ENCODE measurements around the gene TAOK1. TPM values are rescaled to one million over a fixed set of nuclear protein-coding genes. Genes with fewer than 3 reads are reported as not detected.

Gene TAOK1
- polyA plus RNA-seq, 12 donors, result 31.2 to 40.7 (median 35.1) TPM; not detected in 1

DNA sequence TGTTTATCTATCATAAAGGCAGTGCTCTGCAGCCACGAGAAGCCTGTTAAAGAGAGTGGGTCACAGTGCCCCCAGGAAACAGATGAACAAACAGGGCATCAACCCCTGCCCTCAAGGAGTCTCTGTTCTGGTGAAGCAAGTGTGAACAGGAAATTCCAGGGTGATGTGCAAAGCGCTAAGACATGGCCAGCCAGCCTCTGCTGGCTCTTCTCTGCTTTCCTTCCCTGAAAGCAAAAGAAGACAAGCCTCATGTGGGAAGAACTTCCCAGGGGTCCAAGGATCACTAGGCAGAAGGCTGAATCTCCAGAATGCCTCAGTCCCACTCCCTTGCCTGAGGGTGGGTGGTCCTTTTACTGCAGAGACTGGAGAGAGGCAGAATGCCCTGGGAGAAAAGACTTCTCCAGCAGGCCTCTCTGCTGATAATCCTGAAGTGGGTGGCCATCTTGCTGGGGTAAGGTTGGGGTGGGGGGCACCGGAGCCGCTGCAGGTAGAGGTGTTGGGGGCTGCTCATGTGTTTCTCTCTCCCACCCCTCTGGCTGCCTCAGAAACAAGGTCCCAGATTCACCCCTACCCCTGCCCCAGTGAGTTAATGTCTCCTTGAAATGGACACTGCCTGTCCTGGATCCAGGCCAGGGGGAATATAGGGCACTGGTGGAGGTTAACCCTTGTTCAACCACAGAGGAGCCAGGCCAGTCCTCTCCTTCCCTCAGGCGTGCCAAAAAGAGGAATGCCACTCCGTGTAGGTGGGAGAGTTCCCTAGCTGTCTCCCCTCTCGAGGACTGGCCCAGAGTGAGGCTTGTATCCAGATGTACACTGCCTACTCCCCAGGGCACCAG, 205.2 kb downstream of the TAOK1 start:
- no peak for DNase-seq

DNA sequence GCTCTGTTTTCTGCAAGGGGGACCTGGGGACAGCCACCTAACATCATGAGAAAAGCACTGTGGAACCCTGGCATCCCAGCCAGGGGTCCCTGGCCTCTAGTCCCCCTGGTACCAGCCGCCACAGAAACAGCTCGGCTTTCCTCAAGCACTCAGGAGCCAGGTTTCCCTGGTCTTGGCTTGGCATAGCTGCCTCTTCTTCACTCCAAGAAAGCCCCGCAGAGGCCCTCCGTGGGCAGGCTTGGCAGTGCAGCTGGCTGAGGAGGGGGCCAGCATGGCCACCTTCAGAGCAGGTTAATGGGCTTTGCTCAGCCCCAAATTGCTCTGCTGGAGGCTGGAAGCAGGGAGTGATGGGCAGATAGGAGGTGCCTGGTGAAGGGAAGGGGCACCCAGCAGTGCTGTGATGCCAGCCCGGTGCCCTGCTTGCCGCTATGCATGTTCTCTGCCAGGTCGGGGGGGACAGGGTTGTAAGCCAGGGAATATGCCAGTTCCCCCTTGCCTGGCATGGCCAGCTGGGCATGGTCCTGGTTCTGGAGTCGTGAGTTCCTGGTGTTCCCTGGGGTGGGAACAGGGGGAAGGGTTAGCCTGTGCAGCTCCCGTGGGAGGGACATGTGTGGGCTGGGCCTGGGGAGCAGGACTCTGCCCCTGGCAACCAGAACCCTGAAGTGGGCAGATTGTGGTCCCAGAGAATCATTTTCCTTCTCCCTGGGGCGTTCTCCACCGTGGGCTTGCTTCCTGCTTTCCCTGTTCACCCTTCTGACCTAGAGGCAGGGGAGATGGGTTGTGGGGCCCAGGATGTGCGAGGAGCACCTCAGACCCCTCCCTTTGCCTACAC, 206.0 kb downstream of the TAOK1 start:
- DNase-seq, result no peak

DNA sequence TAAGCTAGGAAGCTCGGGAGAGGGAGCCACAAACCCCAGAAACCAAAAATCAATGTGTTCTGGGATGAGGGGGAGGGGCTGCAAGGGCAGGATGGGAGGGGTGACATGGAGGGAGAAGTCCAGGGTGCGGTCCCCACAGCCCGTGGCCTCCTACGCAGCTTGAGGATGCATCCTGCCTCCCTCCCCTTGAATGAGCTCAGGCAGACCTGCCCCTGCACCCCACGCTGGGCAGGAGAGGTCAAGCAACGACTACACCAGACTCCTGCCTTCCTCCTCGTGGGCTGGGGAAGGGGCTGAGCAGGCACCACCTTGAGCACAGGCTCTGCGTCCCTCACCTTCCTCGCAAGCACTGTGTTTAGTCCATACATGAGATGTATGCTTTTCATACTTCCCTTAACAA, 206.6 kb downstream of the TAOK1 start:
- DNase-seq, result no peak

DNA sequence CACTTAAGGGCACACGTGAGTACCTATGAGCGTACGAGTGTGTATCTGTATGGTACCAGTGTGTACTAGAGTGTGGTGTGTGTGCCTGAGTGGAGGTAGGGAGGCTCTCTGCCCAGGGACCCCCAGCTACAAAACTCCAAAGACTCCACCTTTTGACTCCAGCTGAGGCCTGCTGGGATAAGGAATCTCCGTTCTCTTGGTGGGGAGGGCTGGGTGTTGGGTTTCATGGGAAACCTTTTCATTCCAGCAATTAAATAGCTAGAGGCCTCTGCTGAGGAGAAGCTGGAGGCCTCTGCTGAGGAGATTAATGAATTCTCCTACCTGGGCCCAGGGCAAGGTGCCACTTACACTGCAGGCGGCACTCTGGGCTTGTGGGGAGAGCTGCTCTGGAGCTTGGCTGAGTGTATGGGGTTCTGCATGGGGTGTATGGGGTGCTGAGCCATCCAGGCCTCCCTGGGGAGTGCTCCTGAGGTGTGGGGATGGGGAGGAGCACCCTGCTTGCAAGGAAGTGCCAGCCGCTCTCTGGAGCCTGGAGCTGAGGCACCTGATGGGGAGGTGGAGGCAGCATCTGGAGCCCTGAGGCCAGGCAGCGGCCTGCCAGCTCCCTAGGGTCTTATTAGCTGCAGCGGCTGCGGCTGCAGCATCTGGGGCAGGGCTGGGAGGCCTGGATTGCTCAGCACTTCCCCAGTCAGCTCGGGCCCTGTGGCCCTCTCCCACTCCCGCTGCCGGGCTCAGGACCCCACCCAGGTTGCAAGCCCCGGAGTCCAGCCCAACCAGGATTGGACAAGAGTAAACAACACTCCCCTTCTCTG, 207.4 kb downstream of the TAOK1 start:
- no peak for DNase-seq

Other genes starting within 250 kb of the TAOK1 start
- 100 to 1,000 TPM in 11 of 12 donors, not detected in 1; 125 to 328 (median 222) TPM for gene MYO18A, start 210.0 kb upstream of the TAOK1 start, polyA plus RNA-seq (ENCODE audit: insufficient read length in 12 of 12)
- not detected for gene CRYBA1, start 143.5 kb upstream of the TAOK1 start, polyA plus RNA-seq (ENCODE audit: insufficient read length in 12 of 12)
- gene NUFIP2, start 96.2 kb upstream of the TAOK1 start, polyA plus RNA-seq (ENCODE audit: insufficient read length in 12 of 12), result 10 to 100 TPM; 29.4 to 62.2 (median 32.5) TPM
- 1 to 10 TPM in 10 of 12 donors, not detected in 2; 3.4 to 5.5 (median 4.2) TPM for gene ABHD15, start 176.7 kb downstream of the TAOK1 start, polyA plus RNA-seq (ENCODE audit: insufficient read length in 12 of 12)
- 10 to 100 TPM in 11 of 12 donors, not detected in 1; 19.9 to 78.0 (median 23.9) TPM for gene TP53I13, start 178.3 kb downstream of the TAOK1 start, polyA plus RNA-seq (ENCODE audit: insufficient read length in 12 of 12)
- 10 to 100 TPM in 11 of 12 donors, not detected in 1; 22.5 to 56.8 (median 27.8) TPM for gene GIT1, start 199.3 kb downstream of the TAOK1 start, polyA plus RNA-seq (ENCODE audit: insufficient read length in 12 of 12)
- 10 to 100 TPM in 8 of 12 donors, 1 to 10 TPM in 3, not detected in 1; 8.3 to 23.3 (median 11.0) TPM for gene ANKRD13B, start 202.8 kb downstream of the TAOK1 start, polyA plus RNA-seq (ENCODE audit: insufficient read length in 12 of 12)
- 10 to 100 TPM in 11 of 12 donors, not detected in 1; 31.3 to 92.4 (median 71.1) TPM for gene CORO6, start 232.5 kb downstream of the TAOK1 start, polyA plus RNA-seq (ENCODE audit: insufficient read length in 12 of 12)